Kidney epithelial cell (primary cell): ENCODE measurements around the gene DCC. TPM values are rescaled to one million over a fixed set of nuclear protein-coding genes. Genes with fewer than 3 reads are reported as not detected.

ENCODE experiments used
- DNase-seq: peaks from one replicate; pipeline ENCODE4 v3.0.0-alpha.2; 2010; ENCODE audit warnings: low read depth
- H3K27me3 ChIP-seq: 2 replicates; pipeline ENCODE4 v1.6.0; 2011; ENCODE audit warnings: low read length; ENCODE audit not compliant: control insufficient read depth, insufficient read depth
- H3K36me3 ChIP-seq: 2 replicates; pipeline ENCODE4 v1.5.1; 2011; ENCODE audit warnings: low read length; ENCODE audit not compliant: control insufficient read depth, insufficient read depth
- H3K4me3 ChIP-seq: 2 replicates; pipeline ENCODE4 v1.5.1; 2011; ENCODE audit warnings: low read depth, mild to moderate bottlenecking, control low read depth, low read length
- CTCF ChIP-seq: IDR thresholded peaks from 2 replicates; pipeline ENCODE4 v1.5.1; 2011; ENCODE audit warnings: mild to moderate bottlenecking, moderate library complexity, low read length, control low read depth, inconsistent platforms; ENCODE audit not compliant: insufficient read depth, poor library complexity, severe bottlenecking
- total RNA-seq: library from RNA; depleted of rRNA; stranded (reverse); fragments of >200 nt; gene quantifications from 2 replicates; pipeline ENCODE4 v1.2.3, GENCODE V29; 2015

Gene DCC
- total RNA-seq, 1 donor from 2014 or later, result 0.04 TPM

DNA sequence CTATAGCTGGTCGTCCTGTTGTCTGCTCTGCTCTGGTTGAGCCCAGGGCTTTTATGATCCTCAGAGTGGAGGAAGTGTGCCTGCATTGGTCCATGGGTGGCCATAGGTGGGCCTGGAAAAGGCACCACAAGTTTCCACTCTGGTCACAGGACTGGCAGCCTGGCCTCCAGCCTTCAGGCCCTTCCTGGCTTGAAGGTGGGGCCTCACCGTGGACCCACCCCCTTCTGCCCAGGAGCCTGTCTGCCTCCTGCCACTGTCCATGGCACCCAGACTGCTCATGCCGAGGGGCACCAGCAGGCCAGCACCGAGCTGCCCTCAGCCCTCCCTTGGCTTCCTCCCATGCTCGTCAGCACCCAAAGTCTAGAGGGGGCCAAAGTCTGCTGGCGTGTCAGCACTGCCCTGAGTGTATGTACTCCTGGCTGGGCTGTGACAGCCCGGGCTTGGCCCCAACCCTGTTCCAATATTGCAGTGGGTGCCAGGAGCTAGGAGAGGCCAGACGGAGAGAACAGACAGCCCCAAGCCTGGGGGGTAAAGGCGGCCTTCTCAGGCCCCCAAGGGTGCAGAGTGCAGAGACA lies 529.4 kb downstream of the DCC start:
- H3K4me3 ChIP-seq, result no peak overlapping the region
- H3K27me3 ChIP-seq, result no peaks in the 10 kb centered on the region
- no peaks in the 10 kb centered on the region for H3K36me3 ChIP-seq
- TF ChIP-seq CTCF, result no peak
- DNase-seq, result no peak

- no peak for TF ChIP-seq CTCF
- Histone ChIP-seq H3K4me3 (no peak overlapping the region), H3K27me3 (no peaks in the 10 kb centered on the region), H3K36me3 (no peaks in the 10 kb centered on the region)
- no peak for DNase-seq
Observed at GRCh38 chr18:52869942-52870907, 530.2 kb downstream of the DCC start.

DNA sequence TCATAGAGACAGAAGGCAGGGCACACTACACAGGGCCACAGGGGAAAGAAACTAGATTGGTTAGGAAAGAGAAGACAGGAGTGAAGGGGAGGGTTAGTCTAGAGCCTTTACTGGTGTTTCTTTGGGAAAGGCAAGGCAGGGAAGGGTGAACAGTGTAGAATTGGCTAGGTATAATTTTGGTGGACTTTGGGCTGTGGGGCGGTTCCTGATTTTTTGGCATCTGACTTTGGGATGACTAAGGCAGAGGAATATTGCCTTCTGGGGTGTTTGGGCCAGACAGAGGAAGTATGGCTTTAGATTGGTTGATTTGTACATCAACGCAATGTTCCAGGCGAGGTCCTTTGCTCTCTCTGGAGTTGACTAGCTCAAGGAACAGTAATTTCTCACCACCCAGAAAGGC lies 534.8 kb downstream of the DCC start:
- DNase-seq, result no peak
- TF ChIP-seq CTCF, result no peak
- no peaks in the 10 kb centered on the region for H3K27me3 ChIP-seq

DNA sequence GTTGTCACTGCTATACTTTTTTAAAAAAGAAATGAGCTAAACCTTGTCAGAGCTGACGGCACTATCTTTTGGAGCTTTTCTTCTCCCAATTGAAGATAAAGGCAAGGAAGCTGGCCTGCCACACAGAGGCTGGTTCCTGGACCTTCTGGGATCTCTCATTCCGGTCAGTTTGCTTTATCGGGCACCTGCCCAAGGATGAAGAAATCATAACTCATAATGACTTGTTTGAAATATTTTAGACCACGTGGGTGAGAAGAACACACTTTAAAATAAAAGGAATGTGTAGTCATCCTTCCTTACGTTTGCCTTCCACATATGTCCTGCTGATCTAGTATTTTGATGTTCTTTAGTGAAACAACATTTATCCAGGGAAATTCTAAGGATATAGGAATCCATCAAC lies 535.7 kb downstream of the DCC start:
- no peak for TF ChIP-seq CTCF

More for the DNA sequence above, 534.8 kb downstream of the DCC start:
- Histone ChIP-seq H3K36me3 (no peaks in the 10 kb centered on the region), H3K4me3 (no peak overlapping the region)

DNA sequence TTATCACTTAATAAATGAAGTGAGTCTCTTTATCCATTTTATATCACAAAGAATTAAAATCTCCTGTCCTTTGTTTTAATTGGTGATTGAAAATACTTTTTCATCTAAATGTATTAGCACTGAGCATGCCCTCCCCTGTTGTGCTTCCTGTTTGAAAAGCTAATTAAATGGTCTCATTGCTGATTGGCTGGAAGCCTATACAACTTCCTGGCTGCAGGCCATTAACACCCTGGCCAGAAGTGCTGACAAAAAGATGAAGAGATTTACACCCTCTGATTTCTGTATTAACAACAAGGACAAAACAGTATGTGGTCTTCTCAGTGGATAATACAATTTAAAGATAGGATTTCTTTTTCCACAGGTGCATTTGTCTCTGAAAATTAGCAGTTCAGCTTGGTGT lies 548.0 kb downstream of the DCC start:
- Histone ChIP-seq H3K36me3 (no peaks in the 10 kb centered on the region), H3K4me3 (no peak overlapping the region), H3K27me3 (no peaks in the 10 kb centered on the region)
- no peak for DNase-seq
- no peak for TF ChIP-seq CTCF

More for the DNA sequence above, 535.7 kb downstream of the DCC start:
- Histone ChIP-seq H3K36me3 (no peaks in the 10 kb centered on the region), H3K27me3 (no peaks in the 10 kb centered on the region), H3K4me3 (no peak overlapping the region)
- no peak for DNase-seq

DNA sequence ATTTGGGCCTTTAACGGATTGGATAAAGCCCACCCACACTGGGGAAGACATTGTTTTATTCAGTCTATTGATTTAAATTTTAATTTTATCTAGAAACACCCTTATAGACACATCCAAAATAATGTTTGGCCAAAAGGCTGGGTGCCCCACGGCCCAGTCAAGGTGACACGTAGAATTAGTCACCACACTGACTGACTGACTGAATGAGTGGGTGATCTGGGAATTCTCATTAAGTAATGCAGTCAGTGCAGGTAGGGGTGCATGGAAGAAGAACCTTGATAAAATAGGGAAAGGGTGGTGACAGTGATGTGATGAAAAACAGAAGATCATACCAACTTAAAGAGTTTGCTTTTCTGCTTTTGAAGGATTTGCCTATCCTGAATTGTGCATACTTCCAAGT lies 554.8 kb downstream of the DCC start:
- Histone ChIP-seq H3K36me3 (no peaks in the 10 kb centered on the region), H3K4me3 (no peak overlapping the region), H3K27me3 (no peaks in the 10 kb centered on the region)
- no peak for DNase-seq
- TF ChIP-seq CTCF, result no peak
